ENCODE data around the gene OR10A4.

- TF ChIP-seq CTCF (IDR thresholded peaks at IDR 0.05) (no peak), ZFX (IDR thresholded peaks at IDR 0.05; ENCODE audit: borderline replicate concordance) (no peak)
Observed at GRCh38 chr11:6911948-6912347, 35.5 kb downstream of the OR10A4 start.
